ENCODE measurements around the gene IMMP2L.

DNA sequence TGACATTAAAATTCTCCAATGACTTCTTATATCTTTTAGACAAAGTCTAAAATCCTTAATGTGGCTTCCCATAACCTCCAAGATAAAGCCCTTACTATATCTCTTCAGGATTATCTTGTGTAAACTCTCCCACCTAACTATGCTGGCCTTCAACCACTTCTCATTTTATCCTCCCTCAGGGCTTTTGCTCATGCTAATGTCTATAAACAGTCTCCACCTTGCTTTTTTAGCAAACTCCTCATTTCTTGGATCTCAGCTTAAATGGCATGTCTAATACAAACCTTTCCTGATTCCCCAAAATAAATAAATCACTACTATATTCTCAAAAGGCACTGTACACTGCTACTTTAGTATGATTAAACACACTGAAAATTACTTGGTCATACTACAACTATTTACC is 290.2 kb downstream of the IMMP2L start:
- TF ChIP-seq, protein P1, sequence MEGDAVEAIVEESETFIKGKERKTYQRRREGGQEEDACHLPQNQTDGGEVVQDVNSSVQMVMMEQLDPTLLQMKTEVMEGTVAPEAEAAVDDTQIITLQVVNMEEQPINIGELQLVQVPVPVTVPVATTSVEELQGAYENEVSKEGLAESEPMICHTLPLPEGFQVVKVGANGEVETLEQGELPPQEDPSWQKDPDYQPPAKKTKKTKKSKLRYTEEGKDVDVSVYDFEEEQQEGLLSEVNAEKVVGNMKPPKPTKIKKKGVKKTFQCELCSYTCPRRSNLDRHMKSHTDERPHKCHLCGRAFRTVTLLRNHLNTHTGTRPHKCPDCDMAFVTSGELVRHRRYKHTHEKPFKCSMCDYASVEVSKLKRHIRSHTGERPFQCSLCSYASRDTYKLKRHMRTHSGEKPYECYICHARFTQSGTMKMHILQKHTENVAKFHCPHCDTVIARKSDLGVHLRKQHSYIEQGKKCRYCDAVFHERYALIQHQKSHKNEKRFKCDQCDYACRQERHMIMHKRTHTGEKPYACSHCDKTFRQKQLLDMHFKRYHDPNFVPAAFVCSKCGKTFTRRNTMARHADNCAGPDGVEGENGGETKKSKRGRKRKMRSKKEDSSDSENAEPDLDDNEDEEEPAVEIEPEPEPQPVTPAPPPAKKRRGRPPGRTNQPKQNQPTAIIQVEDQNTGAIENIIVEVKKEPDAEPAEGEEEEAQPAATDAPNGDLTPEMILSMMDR (IDR thresholded peaks at IDR 0.05): no peak
- TF ChIP-seq POLR2A (IDR thresholded peaks at IDR 0.05): no peak

Data from thyroid gland (tissue), 4 donors.